SK-N-SH (cell line): ENCODE data around the gene LMAN2.
"Not testable (repeated sequence)": the region's sequence is repeated elsewhere in the genome, so short reads cannot be mapped to it uniquely, and the experiment has no call there.

Source experiments
- CTCF ChIP-seq: fragments of 200-600 bp; sonication (generic); IDR thresholded peaks from 2 replicates; pipeline ENCODE4 v1.6.1; 2017; ENCODE audit warnings: antibody characterized with exemption, mild to moderate bottlenecking, moderate library complexity
- EP300 ChIP-seq, 2 experiments: IDR thresholded peaks; 2 replicates each; pipeline versions ENCODE4 v1.4.0 to v1.6.1; 2012; ENCODE audit warnings: borderline replicate concordance in 1 of 2, low read depth in 1 of 2, low read length in 1 of 2
- POLR2AphosphoS5 ChIP-seq: IDR thresholded peaks from 2 replicates; pipeline ENCODE4 v1.6.1; 2012; ENCODE audit warnings: low read depth, low read length
- RAD21 ChIP-seq: IDR thresholded peaks from 2 replicates; pipeline ENCODE4 v1.6.1; 2012; ENCODE audit warnings: mild to moderate bottlenecking, low read length
- USF1 ChIP-seq: IDR thresholded peaks from 2 replicates; pipeline ENCODE4 v1.4.0; 2012; ENCODE audit warnings: low read depth, borderline replicate concordance

GRCh38 chr5:177360740-177361139 lies 9.3 kb upstream of the LMAN2 start:
- TF ChIP-seq EP300 (IDR thresholded peaks at IDR 0.05; ENCODE audit: borderline replicate concordance in 1 of 2, low read depth in 1 of 2, low read length in 1 of 2); CTCF; USF1; RAD21; POLR2AphosphoS5: not testable (repeated sequence)
